B cell (primary cell): ENCODE data around the gene BTN3A1. TPM values are rescaled to one million over a fixed set of nuclear protein-coding genes. Genes with fewer than 3 reads are reported as not detected.

ENCODE experiments used
- ATAC-seq: fragments of 200-7000 bp; cut with Tn5 transposase; one replicate; pipeline ENCODE4 v1.10.0; 2021; ENCODE audit warnings: low read depth, mild to moderate bottlenecking, moderate number of reproducible peaks, moderate library complexity
- CTCF ChIA-PET: fragments of 350-600 bp; sonication (Branson Sonifier 250); formaldehyde crosslinking; loops from one replicate; lab custom pipeline; 2021; ENCODE audit warnings: antibody characterized with exemption, inconsistent platforms; lab: Charles Lee
- POLR2A ChIA-PET: fragments of 350-600 bp; sonication (Branson Sonifier 250); formaldehyde crosslinking; loops from one replicate; lab custom pipeline; 2021; ENCODE audit warnings: antibody characterized with exemption; lab: Charles Lee
- DNase-seq: peaks from one replicate; pipeline ENCODE4 v3.0.0; 2013
- H2AFZ ChIP-seq: 2 replicates; pipeline ENCODE4 v1.6.1; 2012; ENCODE audit warnings: mild to moderate bottlenecking, low read depth, low read length; ENCODE audit not compliant: insufficient read depth, poor library complexity, severe bottlenecking
- H3K27ac ChIP-seq, 2 donors: 1 replicate in 1 of 2; 2 replicates in 1 of 2; pipeline ENCODE4 v1.5.1; 2012 to 2013; ENCODE audit warnings: low read length in 2 of 2, mild to moderate bottlenecking in 2 of 2, moderate library complexity in 1 of 2
- H3K27me3 ChIP-seq, 4 experiments: fragments of 200-600 bp in 1 of 4; sonication (generic) in 1 of 4; replicated peaks in 1 of 4; 1 replicate in 2 of 4; 2 replicates in 2 of 4; pipeline versions ENCODE4 v1.6.1 to v1.7.0; 2013 to 2016; ENCODE audit warnings: low read length in 3 of 4, mild to moderate bottlenecking in 2 of 4, mixed read lengths in 1 of 4, moderate library complexity in 1 of 4; ENCODE audit not compliant: insufficient read depth in 4 of 4, control insufficient read depth in 3 of 4; ENCODE audit errors: control extremely low read depth in 1 of 4
- H3K36me3 ChIP-seq, 2 experiments: replicated peaks in 1 of 2; 1 replicate in 1 of 2; 2 replicates in 1 of 2; pipeline versions ENCODE4 v1.6.1 to v1.7.1; 2013; ENCODE audit warnings: low read length in 1 of 2; ENCODE audit not compliant: insufficient read depth in 2 of 2, control insufficient read depth in 1 of 2; ENCODE audit errors: control extremely low read depth in 1 of 2, extremely low read depth in 1 of 2
- H3K4me1 ChIP-seq, 2 donors: fragments of 200-600 bp in 1 of 2; sonication (generic) in 1 of 2; 1 replicate in 1 of 2; 2 replicates in 1 of 2; pipeline versions ENCODE4 v1.5.1 to v1.6.1; 2013 to 2017; ENCODE audit warnings: low read length in 2 of 2; ENCODE audit not compliant: control insufficient read depth in 2 of 2, insufficient read depth in 2 of 2
- H3K4me2 ChIP-seq: replicated peaks from 2 replicates; pipeline ENCODE3; 2012; ENCODE audit warnings: mild to moderate bottlenecking, low read depth, low read length; ENCODE audit not compliant: poor library complexity, severe bottlenecking
- H3K4me3 ChIP-seq, 5 experiments: fragments of 200-600 bp in 1 of 5; sonication (generic) in 1 of 5; 1 replicate in 3 of 5; 2 replicates in 2 of 5; pipeline versions ENCODE4 v1.5.1 to v1.7.0; 2011 to 2016; ENCODE audit warnings: low read length in 4 of 5, mild to moderate bottlenecking in 4 of 5, low read depth in 2 of 5, control low read depth in 1 of 5, moderate library complexity in 1 of 5; ENCODE audit not compliant: insufficient read depth in 1 of 5; ENCODE audit errors: control extremely low read depth in 1 of 5, extremely low read depth in 1 of 5
- H3K79me2 ChIP-seq: fragments of 200-600 bp; sonication (generic); one replicate; pipeline ENCODE4 v1.6.0; 2016; ENCODE audit warnings: low read length; ENCODE audit not compliant: control insufficient read depth, insufficient read depth
- H3K9ac ChIP-seq: fragments of 200-600 bp; sonication (generic); 2 replicates; pipeline ENCODE4 v1.6.1; 2017; ENCODE audit warnings: mild to moderate bottlenecking, low read length, moderate library complexity
- H3K9me3 ChIP-seq, 3 donors: one replicate each; pipeline versions ENCODE4 v1.6.1 to v1.7.1; 2013; ENCODE audit warnings: low read length in 2 of 3; ENCODE audit not compliant: control insufficient read depth in 2 of 3, insufficient read depth in 1 of 3; ENCODE audit errors: control extremely low read depth in 1 of 3
- H4K20me1 ChIP-seq: 2 replicates; pipeline ENCODE4 v1.6.0; 2012; ENCODE audit warnings: mild to moderate bottlenecking, low read length; ENCODE audit not compliant: insufficient read depth, control insufficient read depth, poor library complexity, severe bottlenecking
- H3K27ac Mint-ChIP-seq: one replicate; pipeline ENCODE4 v1.8.0; 2021; ENCODE audit warnings: mixed read lengths
- H3K27me3 Mint-ChIP-seq: one replicate; pipeline ENCODE4 v1.8.0; 2021; ENCODE audit warnings: mixed read lengths
- H3K4me1 Mint-ChIP-seq: one replicate; pipeline ENCODE4 v1.8.0; 2021; ENCODE audit warnings: mixed read lengths
- H3K4me3 Mint-ChIP-seq: one replicate; pipeline ENCODE4 v1.8.0; 2021; ENCODE audit warnings: mixed read lengths
- H3K9me3 Mint-ChIP-seq: one replicate; pipeline ENCODE4 v1.8.0; 2022; ENCODE audit warnings: mixed read lengths; ENCODE audit not compliant: insufficient read depth
- CTCF ChIP-seq: fragments of 200-600 bp; IDR thresholded peaks from one replicate; pipeline ENCODE4 v1.8.0; 2022; ENCODE audit warnings: antibody characterized with exemption, mild to moderate bottlenecking
- EZH2 ChIP-seq: IDR thresholded peaks from 2 replicates; pipeline ENCODE4 v1.6.1; 2012; ENCODE audit warnings: borderline replicate concordance, low read depth, mild to moderate bottlenecking, moderate library complexity, low read length; ENCODE audit not compliant: insufficient read depth, poor library complexity, severe bottlenecking
- WGBS: methylation state at CpG from one replicate; pipeline ENCODE4 v1.1.5; 2013; ENCODE audit warnings: missing lambda C conversion rate; ENCODE audit not compliant: insufficient coverage; 5-methylcytosine and 5-hydroxymethylcytosine counted together
- intact Hi-C: fragments of 100-400 bp; cut with micrococcal nuclease; formaldehyde crosslinking; loops from one replicate; pipeline ENCODE4 v1.10.0; 2022
- polyA plus RNA-seq: library from polyadenylated mRNA; depleted of rRNA; stranded (reverse); fragments of >200 nt; gene quantifications from 2 replicates; pipeline ENCODE4 v1.2.3, GENCODE V29; 2012
- total RNA-seq, 2 donors: library from RNA; stranded (reverse); fragments of 120-200 nt in 1 of 2; gene quantifications; 1 replicate in 1 of 2; 2 replicates in 1 of 2; pipeline versions ENCODE4 v1.2.3 to v1.2.4, GENCODE V29; 2013 to 2022

BTN3A1 gene
- total and polyA plus RNA-seq, 2 donors (not counting 1 experiment from before 2014, with no cell fraction given) = 133 to 175 TPM

GRCh38 chr6:26421259-26422144 lies 19.4 kb downstream of the BTN3A1 start:
- TF ChIP-seq EZH2 (no peak), CTCF (no peak)
- Histone ChIP-seq H3K9ac (peak overlapping the region; percentile 88), H2AFZ (peak overlapping the region; percentile 97), H3K9me3 (peaks cover 4 to 20% (median 8%) of the 10 kb centered on the region in 3 donors), H3K4me3 (peak overlapping the region; percentile 85 to 97 (median 95)), H3K27ac (peak overlapping the region; percentile 57 to 70), H3K79me2 (no peaks in the 10 kb centered on the region), H3K4me2 (peak overlapping the region; percentile 72), H3K4me1 (peaks cover 6 to 14% of the 10 kb centered on the region in 2 donors), H3K36me3 (no peaks in the 10 kb centered on the region), H3K27me3 (no peaks in the 10 kb centered on the region), H4K20me1 (no peaks in the 10 kb centered on the region)
- CTCF ChIA-PET = interaction anchor here (0.9 to 1.1 kb wide), 3 partner anchors 33 to 80 kb away, joined by 4 to 5 read pairs (median 4); no protein-coding TSS in a partner anchor
- intact Hi-C loops = loop anchor here (1.0 to 5.0 kb wide), 5 partner anchors 19 to 117 kb away; partner anchors contain the start of genes BTN2A1, BTN2A2, BTN3A1 and BTN3A3
- DNase-seq (peak; percentile 80), ATAC-seq (peak; percentile 93)
- POLR2A ChIA-PET = interaction anchor here (0.6 to 1.0 kb wide), 2 partner anchors 14 to 47 kb away, joined by 4 to 14 read pairs; no protein-coding TSS in a partner anchor
- Mint-ChIP-seq H3K4me3 (no peak overlapping the region), H3K27ac (peak overlapping the region; percentile 70), H3K9me3 (peaks cover 7% of the 10 kb centered on the region), H3K4me1 (peaks cover 5% of the 10 kb centered on the region), H3K27me3 (no peaks in the 10 kb centered on the region)
- under 1% methylated on average over 20 of the region's 31 CpGs for WGBS
